ENCODE results near the gene DDX60. TPM values are rescaled to one million over a fixed set of nuclear protein-coding genes. Genes with fewer than 3 reads are reported as not detected.

DDX60 gene
- total and polyA plus RNA-seq, 4 donors, result 2.9 to 11.3 (median 7.0) TPM

DNA sequence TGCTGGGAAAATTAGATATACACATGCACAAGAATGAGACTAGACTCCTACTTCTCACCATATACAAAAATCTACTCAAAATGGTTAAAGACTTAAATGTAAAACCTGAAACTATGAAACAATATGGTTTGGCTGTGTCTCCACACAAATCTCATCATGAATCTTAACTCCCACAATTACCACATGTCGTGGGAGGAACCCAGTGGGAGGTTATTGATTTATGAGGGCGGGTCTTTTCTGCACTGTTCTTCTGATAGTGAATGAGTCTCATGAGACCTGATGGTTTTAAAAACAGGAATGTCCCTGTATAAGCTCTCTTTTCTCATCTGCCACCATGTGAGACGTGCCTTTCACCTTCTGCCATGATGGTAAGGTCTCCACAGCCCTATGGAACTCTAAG lies 48.5 kb upstream of the DDX60 start:
- H3K9me3 ChIP-seq (ENCODE audit: control insufficient read depth in 4 of 4, low read length in 3 of 4), result no peaks in the 10 kb centered on the region
- no peaks in the 10 kb centered on the region for H3K4me1 ChIP-seq (ENCODE audit: control insufficient read depth in 4 of 4, insufficient read depth in 4 of 4, low read length in 3 of 4)
- 96% methylated on average over 3 of the region's 3 CpGs for WGBS
- no peaks in the 10 kb centered on the region for H3K27me3 ChIP-seq (ENCODE audit: control insufficient read depth in 4 of 4, insufficient read depth in 4 of 4, low read length in 3 of 4)
- no peak overlapping the region for H3K9ac ChIP-seq (ENCODE audit: low read depth in 1 of 2, low read length in 2 of 2)
- H3K27ac ChIP-seq (ENCODE audit: low read depth in 1 of 2, low read length in 2 of 2), result no peak overlapping the region
- no peak overlapping the region for H3K4me3 ChIP-seq (ENCODE audit: low read depth in 1 of 3, low read length in 3 of 3)
- H3K36me3 ChIP-seq (ENCODE audit: control insufficient read depth in 4 of 4, insufficient read depth in 3 of 4, low read depth in 1 of 4, low read length in 3 of 4), result peaks cover 0 to 11% (median 5%) of the 10 kb centered on the region in 4 donors
- no peak for TF ChIP-seq HNF4G (IDR thresholded peaks at IDR 0.05)
- no peak for TF ChIP-seq YY1 (IDR thresholded peaks at IDR 0.05)
- TF ChIP-seq TAF1 (conservative IDR thresholded peaks at IDR 0.05), result no peak
- TF ChIP-seq GABPA (IDR thresholded peaks at IDR 0.05 in 1 of 2, conservative IDR thresholded peaks at IDR 0.05 in 1 of 2), result no peak
- TF ChIP-seq, protein P1, sequence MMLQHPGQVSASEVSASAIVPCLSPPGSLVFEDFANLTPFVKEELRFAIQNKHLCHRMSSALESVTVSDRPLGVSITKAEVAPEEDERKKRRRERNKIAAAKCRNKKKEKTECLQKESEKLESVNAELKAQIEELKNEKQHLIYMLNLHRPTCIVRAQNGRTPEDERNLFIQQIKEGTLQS (IDR thresholded peaks at IDR 0.05), result no peak
- no peak for TF ChIP-seq NR2F2 (IDR thresholded peaks at IDR 0.05)
- TF ChIP-seq, protein P2, sequence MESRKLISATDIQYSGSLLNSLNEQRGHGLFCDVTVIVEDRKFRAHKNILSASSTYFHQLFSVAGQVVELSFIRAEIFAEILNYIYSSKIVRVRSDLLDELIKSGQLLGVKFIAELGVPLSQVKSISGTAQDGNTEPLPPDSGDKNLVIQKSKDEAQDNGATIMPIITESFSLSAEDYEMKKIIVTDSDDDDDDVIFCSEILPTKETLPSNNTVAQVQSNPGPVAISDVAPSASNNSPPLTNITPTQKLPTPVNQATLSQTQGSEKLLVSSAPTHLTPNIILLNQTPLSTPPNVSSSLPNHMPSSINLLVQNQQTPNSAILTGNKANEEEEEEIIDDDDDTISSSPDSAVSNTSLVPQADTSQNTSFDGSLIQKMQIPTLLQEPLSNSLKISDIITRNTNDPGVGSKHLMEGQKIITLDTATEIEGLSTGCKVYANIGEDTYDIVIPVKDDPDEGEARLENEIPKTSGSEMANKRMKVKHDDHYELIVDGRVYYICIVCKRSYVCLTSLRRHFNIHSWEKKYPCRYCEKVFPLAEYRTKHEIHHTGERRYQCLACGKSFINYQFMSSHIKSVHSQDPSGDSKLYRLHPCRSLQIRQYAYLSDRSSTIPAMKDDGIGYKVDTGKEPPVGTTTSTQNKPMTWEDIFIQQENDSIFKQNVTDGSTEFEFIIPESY (IDR thresholded peaks at IDR 0.05), result no peak
- TF ChIP-seq REST (IDR thresholded peaks at IDR 0.05), result no peak
- no peak for TF ChIP-seq FOXA2 (IDR thresholded peaks at IDR 0.05)
- no peak for TF ChIP-seq SP1 (IDR thresholded peaks at IDR 0.05)
- no peak for TF ChIP-seq EGR1 (IDR thresholded peaks at IDR 0.05; ENCODE audit: low read depth in 2 of 2)
- no peak for TF ChIP-seq RXRA (IDR thresholded peaks at IDR 0.05)
- TF ChIP-seq RAD21 (IDR thresholded peaks at IDR 0.05), result no peak
- TF ChIP-seq FOXA1 (IDR thresholded peaks at IDR 0.05), result no peak
- no peak for DNase-seq (ENCODE audit: low spot score)

GRCh38 chr4:168362025-168362401 lies 43.5 kb upstream of the DDX60 start:
- H3K36me3 ChIP-seq (ENCODE audit: control insufficient read depth in 4 of 4, insufficient read depth in 3 of 4, low read depth in 1 of 4, low read length in 3 of 4), result peaks cover 4 to 19% (median 9%) of the 10 kb centered on the region in 4 donors
- WGBS, result 71% methylated on average over 4 of the region's 4 CpGs

More at GRCh38 chr4:168362025-168362401, 43.5 kb upstream of the DDX60 start:
- no peak overlapping the region for H3K4me3 ChIP-seq (ENCODE audit: low read depth in 1 of 3, low read length in 3 of 3)
- no peaks in the 10 kb centered on the region for H3K27me3 ChIP-seq (ENCODE audit: control insufficient read depth in 4 of 4, insufficient read depth in 4 of 4, low read length in 3 of 4)
- no peak for TF ChIP-seq RXRA (IDR thresholded peaks at IDR 0.05)
- TF ChIP-seq HNF4G (IDR thresholded peaks at IDR 0.05), result no peak
- no peak for TF ChIP-seq FOXA2 (IDR thresholded peaks at IDR 0.05)
- no peak for TF ChIP-seq JUND (IDR thresholded peaks at IDR 0.05)
- TF ChIP-seq GABPA (IDR thresholded peaks at IDR 0.05 in 1 of 2, conservative IDR thresholded peaks at IDR 0.05 in 1 of 2), result no peak
- no peak for TF ChIP-seq YY1 (IDR thresholded peaks at IDR 0.05)
- no peak for TF ChIP-seq REST (IDR thresholded peaks at IDR 0.05)
- no peak for TF ChIP-seq FOXA1 (IDR thresholded peaks at IDR 0.05)
- no peak for TF ChIP-seq EGR1 (IDR thresholded peaks at IDR 0.05; ENCODE audit: low read depth in 2 of 2)
- no peaks in the 10 kb centered on the region for H3K4me1 ChIP-seq (ENCODE audit: control insufficient read depth in 4 of 4, insufficient read depth in 4 of 4, low read length in 3 of 4)
- DNase-seq (ENCODE audit: low spot score), result no peak
- no peaks in the 10 kb centered on the region for H3K9me3 ChIP-seq (ENCODE audit: control insufficient read depth in 4 of 4, low read length in 3 of 4)
- H3K9ac ChIP-seq (ENCODE audit: low read depth in 1 of 2, low read length in 2 of 2), result no peak overlapping the region
- H3K27ac ChIP-seq (ENCODE audit: low read depth in 1 of 2, low read length in 2 of 2), result no peak overlapping the region
